Panc1 (cell line): Measurements from ENCODE around the gene PRAMEF12. TPM values are rescaled to one million over a fixed set of nuclear protein-coding genes. Genes with fewer than 3 reads are reported as not detected.

Source experiments
- ATAC-seq: fragments of 200-7000 bp; cut with Tn5 transposase; 2 replicates; pipeline ENCODE4 v1.9.1; 2020; ENCODE audit warnings: mild to moderate bottlenecking, moderate library complexity
- BruUV-seq: library from RNA; stranded (reverse); fragments of 400-500 nt; replicated peaks from 2 replicates; lab custom pipeline; 2021; lab: Mats Ljungman, UMichigan
- CTCF ChIA-PET: fragments of 300-600 bp; sonication (Branson Sonifier 250); formaldehyde crosslinking; loops from one replicate; lab custom pipeline; 2022; ENCODE audit warnings: antibody characterized with exemption; lab: Charles Lee
- POLR2A ChIA-PET: fragments of 300-600 bp; sonication (Branson Sonifier 250); formaldehyde crosslinking; loops from one replicate; lab custom pipeline; 2022; ENCODE audit warnings: antibody characterized with exemption; lab: Charles Lee
- DNase-seq: peaks from one replicate; pipeline ENCODE4 v3.0.0-alpha.2; 2010; ENCODE audit warnings: low read depth, low spot score
- H3K27ac ChIP-seq: 2 replicates; pipeline ENCODE4 v1.5.1; 2011; ENCODE audit warnings: mild to moderate bottlenecking, low read length, inconsistent platforms
- H3K27me3 ChIP-seq: fragments of 200-500 bp; sonication (Bioruptor generic); 2 replicates; pipeline ENCODE4 v1.6.0; 2014; ENCODE audit warnings: low read length, inconsistent platforms; ENCODE audit not compliant: control insufficient read depth, insufficient read depth
- H3K36me3 ChIP-seq: fragments of 200-500 bp; sonication (Bioruptor generic); 2 replicates; pipeline ENCODE4 v1.5.1; 2014; ENCODE audit warnings: inconsistent platforms, mild to moderate bottlenecking, low read length, moderate library complexity; ENCODE audit not compliant: control insufficient read depth, insufficient read depth
- H3K4me1 ChIP-seq: 2 replicates; pipeline ENCODE4 v1.5.1; 2011; ENCODE audit warnings: inconsistent platforms, mild to moderate bottlenecking, low read length, moderate library complexity; ENCODE audit not compliant: control insufficient read depth, insufficient read depth
- H3K4me3 ChIP-seq, 2 experiments: 2 replicates each; pipeline ENCODE4 v1.5.1; 2011 to 2012; ENCODE audit warnings: low read depth in 2 of 2, low read length in 2 of 2, mild to moderate bottlenecking in 2 of 2, inconsistent platforms in 1 of 2, moderate library complexity in 1 of 2
- H3K9me3 ChIP-seq: fragments of 200-500 bp; sonication (Bioruptor generic); 2 replicates; pipeline ENCODE4 v1.5.1; 2014; ENCODE audit warnings: low read depth, mild to moderate bottlenecking, inconsistent platforms, low read length, moderate library complexity; ENCODE audit not compliant: control insufficient read depth, insufficient read depth
- CTCF ChIP-seq: fragments of 450-650 bp; IDR thresholded peaks from 2 replicates; pipeline ENCODE4 v1.5.1; 2017; ENCODE audit warnings: mild to moderate bottlenecking
- POLR2AphosphoS5 ChIP-seq: IDR thresholded peaks from 2 replicates; pipeline ENCODE4 v1.6.1; 2012; ENCODE audit warnings: mild to moderate bottlenecking, low read depth, low read length, moderate library complexity
- REST ChIP-seq, 2 experiments: IDR thresholded peaks; 2 replicates each; pipeline ENCODE4 v1.6.1; 2011 to 2012; ENCODE audit warnings: low read depth in 2 of 2, control low read depth in 1 of 2, low read length in 1 of 2, mild to moderate bottlenecking in 1 of 2, moderate library complexity in 1 of 2; ENCODE audit not compliant: insufficient read depth in 1 of 2
- SIN3A ChIP-seq: IDR thresholded peaks from 2 replicates; pipeline ENCODE4 v1.6.1; 2012; ENCODE audit warnings: low read depth, mild to moderate bottlenecking, low read length, moderate library complexity, borderline replicate concordance; ENCODE audit not compliant: insufficient read depth
- TCF7L2 ChIP-seq: IDR thresholded peaks from 2 replicates; pipeline ENCODE4 v1.6.1; 2011; ENCODE audit warnings: mild to moderate bottlenecking, low read depth, low read length, inconsistent platforms
- in situ Hi-C: cut with HindIII; loops from 2 replicates; pipeline ENCODE4 v1.10.0; 2016; ENCODE audit warnings: low sequenced_read_pairs, low pct_unique_long_range_greater_than_20kb
- intact Hi-C: fragments of 100-400 bp; cut with micrococcal nuclease; formaldehyde crosslinking; loops from one replicate; pipeline ENCODE4 v1.10.0; 2022; ENCODE audit not compliant: unreplicated experiment
- total RNA-seq: library from RNA; stranded (reverse); gene quantifications from one replicate; pipeline ENCODE4 v1.2.1, GENCODE V29; 2021; ENCODE audit not compliant: unreplicated experiment

Gene PRAMEF12
- total RNA-seq, 1 experiment from 2014 or later, result not detected

DNA sequence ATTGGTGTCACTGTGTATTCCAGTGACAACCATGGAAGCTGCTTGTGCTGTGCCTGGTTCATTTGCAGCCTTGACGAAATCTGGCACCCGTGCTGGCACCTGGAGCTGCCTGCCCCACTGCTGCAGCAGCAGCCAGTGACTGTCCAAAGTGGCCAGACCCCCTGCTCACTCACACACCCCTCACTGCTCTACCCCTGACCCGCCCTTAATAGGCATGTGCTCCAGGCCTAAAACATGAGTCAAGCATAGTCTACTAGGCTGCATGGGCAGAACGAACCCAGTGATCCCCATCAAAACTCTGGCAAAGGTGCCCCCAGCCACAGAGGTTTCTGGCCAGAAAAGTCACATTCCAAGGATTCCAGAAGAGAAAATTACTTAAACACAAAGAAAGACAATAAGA, 25.4 kb downstream of the PRAMEF12 start:
- POLR2A ChIA-PET, result no interaction called here
- H3K27ac ChIP-seq, result no peak overlapping the region
- H3K4me3 ChIP-seq, result no peak overlapping the region
- H3K36me3 ChIP-seq, result no peaks in the 10 kb centered on the region
- CTCF ChIA-PET, result no interaction called here
- intact Hi-C loops, result no loop called here
- no peaks in the 10 kb centered on the region for H3K4me1 ChIP-seq
- ATAC-seq (no peak), DNase-seq (no peak)
- in situ Hi-C loops, result no loop called here
- H3K9me3 ChIP-seq, result no peaks in the 10 kb centered on the region
- no peak for TF ChIP-seq TCF7L2
- TF ChIP-seq SIN3A, result no peak
- no peak for TF ChIP-seq REST (IDR thresholded peaks at IDR 0.05; ENCODE audit: insufficient read depth in 1 of 2, low read depth in 2 of 2, low read length in 1 of 2)
- no peak for TF ChIP-seq CTCF
- no peak for TF ChIP-seq POLR2AphosphoS5
- peaks cover 2% of the 10 kb centered on the region; the same call in 1 of the 2 replicates for H3K27me3 ChIP-seq
- BruUV-seq, result no TSS peak

DNA sequence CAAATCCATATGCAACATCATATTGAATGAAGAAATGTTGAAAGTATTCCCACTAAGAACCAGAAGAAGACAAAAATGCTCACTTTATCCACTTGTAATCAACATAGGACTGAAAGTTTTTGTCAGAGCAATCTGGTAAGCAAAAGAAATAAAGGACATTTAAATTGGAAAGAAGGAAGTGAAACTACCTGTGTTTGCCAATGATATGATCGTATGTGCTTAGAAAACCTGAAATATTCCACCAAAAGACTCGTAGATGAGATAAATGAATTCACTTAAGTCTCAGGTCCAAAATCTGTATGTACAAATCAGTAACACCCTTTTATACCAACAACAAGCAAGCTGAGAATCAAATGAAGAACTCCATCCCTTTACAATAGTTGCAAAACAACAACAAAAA, 26.2 kb downstream of the PRAMEF12 start:
- no peaks in the 10 kb centered on the region for H3K9me3 ChIP-seq
- no peak overlapping the region for H3K4me3 ChIP-seq
- intact Hi-C loops, result no loop called here
- DNase-seq (no peak), ATAC-seq (no peak)
- no TSS peak for BruUV-seq
- ChIA-PET POLR2A (no interaction called here), CTCF (no interaction called here)
- H3K27ac ChIP-seq, result no peak overlapping the region
- peaks cover 2% of the 10 kb centered on the region; the same call in 1 of the 2 replicates for H3K27me3 ChIP-seq
- no peaks in the 10 kb centered on the region for H3K4me1 ChIP-seq
- TF ChIP-seq SIN3A (no peak), POLR2AphosphoS5 (no peak), REST (IDR thresholded peaks at IDR 0.05; ENCODE audit: insufficient read depth in 1 of 2, low read depth in 2 of 2, low read length in 1 of 2) (no peak), CTCF (no peak), TCF7L2 (no peak)
- in situ Hi-C loops, result no loop called here
- no peaks in the 10 kb centered on the region for H3K36me3 ChIP-seq
